Skin epidermis (tissue), 12 donors: ENCODE data around the gene SH3BGRL3.
A peak's percentile ranks its signal among the peaks of the same experiment; 100 is the strongest.
"Not testable (repeated sequence)": the region's sequence is repeated elsewhere in the genome, so short reads cannot be mapped to it uniquely, and the experiment has no call there.

Experiments
- H3K27ac ChIP-seq, 21 experiments: fragments of 200-600 bp; sonication (generic) in 11 of 21; one replicate each; pipeline ENCODE4 v1.5.0; 2020; ENCODE audit warnings: mild to moderate bottlenecking in 3 of 21, inconsistent platforms in 2 of 21, moderate library complexity in 2 of 21
- H3K4me3 ChIP-seq, 7 experiments: fragments of 200-600 bp; sonication (generic) in 2 of 7; one replicate each; pipeline ENCODE4 v1.5.0; 2020; ENCODE audit warnings: inconsistent platforms in 2 of 7, mild to moderate bottlenecking in 2 of 7, moderate library complexity in 1 of 7

SH3BGRL3 gene

GRCh38 chr1:26306290-26307229 lies 26.7 kb downstream of the SH3BGRL3 start, which contains the start of gene UBXN11:
UBXN11 (minus strand) TSS chr1:26306636; CDS start chr1:26302883, 3,753 bp downstream.
- Histone ChIP-seq H3K4me3 (peak within 1 kb of the TSS; percentile 51 to 96 (median 73)), H3K27ac (peak within 1 kb of the TSS in 20 of 21 experiments; percentile 23 to 86 (median 70))

GRCh38 chr1:26307363-26307781 lies 27.5 kb downstream of the SH3BGRL3 start:
- Histone ChIP-seq H3K4me3 (no peak overlapping the region), H3K27ac (peak overlapping the region in 14 of 21 experiments; percentile 20 to 86 (median 62))

GRCh38 chr1:26307966-26308899 lies 28.3 kb downstream of the SH3BGRL3 start:
- H3K4me3 ChIP-seq = not testable (repeated sequence)
- peak overlapping the region in 6 of 21 experiments; percentile 9 to 86 (median 52) for H3K27ac ChIP-seq

- H3K27ac ChIP-seq = peak overlapping the region in 5 of 21 experiments; percentile 43 to 93 (median 92)
- no peak overlapping the region for H3K4me3 ChIP-seq
These were observed 34.6 kb downstream of the SH3BGRL3 start for GRCh38 chr1:26314501-26314900.

GRCh38 chr1:26315874-26316850 lies 36.3 kb downstream of the SH3BGRL3 start:
- H3K27ac ChIP-seq = peak overlapping the region in 11 of 21 experiments; percentile 5 to 93 (median 79)
- no peak overlapping the region for H3K4me3 ChIP-seq

GRCh38 chr1:26317146-26317545 lies 37.3 kb downstream of the SH3BGRL3 start:
- H3K27ac ChIP-seq = peak overlapping the region in 12 of 21 experiments; percentile 54 to 93 (median 81)

GRCh38 chr1:26317612-26318337 lies 37.9 kb downstream of the SH3BGRL3 start, which contains the start of gene CD52:
CD52 (plus strand) TSS chr1:26317958; CDS start chr1:26318018, 60 bp downstream.
- Histone ChIP-seq H3K27ac (peak within 1 kb of the TSS in 18 of 21 experiments; percentile 18 to 93 (median 74)), H3K4me3 (peak within 1 kb of the TSS; percentile 27 to 48 (median 34))

More at GRCh38 chr1:26317146-26317545, 37.3 kb downstream of the SH3BGRL3 start:
- H3K4me3 ChIP-seq = peak overlapping the region in 2 of 7 experiments; percentile 6 to 31

GRCh38 chr1:26318338-26319064 lies 38.6 kb downstream of the SH3BGRL3 start:
- peak overlapping the region in 18 of 21 experiments; percentile 18 to 93 (median 74) for H3K27ac ChIP-seq
- peak overlapping the region; percentile 27 to 48 (median 34) for H3K4me3 ChIP-seq

GRCh38 chr1:26320896-26321295 lies 41.0 kb downstream of the SH3BGRL3 start:
- peak overlapping the region in 13 of 21 experiments; percentile 12 to 93 (median 45) for H3K27ac ChIP-seq
- H3K4me3 ChIP-seq = no peak overlapping the region

- H3K27ac ChIP-seq = peak overlapping the region in 13 of 21 experiments; percentile 12 to 93 (median 45)
- no peak overlapping the region for H3K4me3 ChIP-seq
These were observed 41.6 kb downstream of the SH3BGRL3 start for GRCh38 chr1:26321315-26322041.

GRCh38 chr1:26322042-26322331 lies 42.1 kb downstream of the SH3BGRL3 start:
- Histone ChIP-seq H3K4me3 (no peak overlapping the region), H3K27ac (peak overlapping the region in 3 of 21 experiments; percentile 38 to 93 (median 93))

- Histone ChIP-seq H3K27ac (no peak overlapping the region), H3K4me3 (no peak overlapping the region)
These were observed 43.5 kb downstream of the SH3BGRL3 start for GRCh38 chr1:26323382-26323781.

GRCh38 chr1:26324550-26324949 lies 44.7 kb downstream of the SH3BGRL3 start:
- no peak overlapping the region for H3K4me3 ChIP-seq
- H3K27ac ChIP-seq = no peak overlapping the region

GRCh38 chr1:26327956-26328362 lies 48.1 kb downstream of the SH3BGRL3 start:
- H3K27ac ChIP-seq = peak overlapping the region in 1 of 21 experiments; percentile 5
- H3K4me3 ChIP-seq = no peak overlapping the region

GRCh38 chr1:26328597-26328996 lies 48.7 kb downstream of the SH3BGRL3 start:
- Histone ChIP-seq H3K27ac (no peak overlapping the region), H3K4me3 (no peak overlapping the region)

- H3K4me3 ChIP-seq, H3K27ac ChIP-seq: not testable (repeated sequence)
These were observed 49.5 kb downstream of the SH3BGRL3 start for GRCh38 chr1:26329380-26329779.
